ENCODE measurements around the gene PRICKLE4. TPM values are rescaled to one million over a fixed set of nuclear protein-coding genes. Genes with fewer than 3 reads are reported as not detected.

The PRICKLE4 gene
- total RNA-seq, 1 donor from 2014 or later: 5.9 TPM

DNA sequence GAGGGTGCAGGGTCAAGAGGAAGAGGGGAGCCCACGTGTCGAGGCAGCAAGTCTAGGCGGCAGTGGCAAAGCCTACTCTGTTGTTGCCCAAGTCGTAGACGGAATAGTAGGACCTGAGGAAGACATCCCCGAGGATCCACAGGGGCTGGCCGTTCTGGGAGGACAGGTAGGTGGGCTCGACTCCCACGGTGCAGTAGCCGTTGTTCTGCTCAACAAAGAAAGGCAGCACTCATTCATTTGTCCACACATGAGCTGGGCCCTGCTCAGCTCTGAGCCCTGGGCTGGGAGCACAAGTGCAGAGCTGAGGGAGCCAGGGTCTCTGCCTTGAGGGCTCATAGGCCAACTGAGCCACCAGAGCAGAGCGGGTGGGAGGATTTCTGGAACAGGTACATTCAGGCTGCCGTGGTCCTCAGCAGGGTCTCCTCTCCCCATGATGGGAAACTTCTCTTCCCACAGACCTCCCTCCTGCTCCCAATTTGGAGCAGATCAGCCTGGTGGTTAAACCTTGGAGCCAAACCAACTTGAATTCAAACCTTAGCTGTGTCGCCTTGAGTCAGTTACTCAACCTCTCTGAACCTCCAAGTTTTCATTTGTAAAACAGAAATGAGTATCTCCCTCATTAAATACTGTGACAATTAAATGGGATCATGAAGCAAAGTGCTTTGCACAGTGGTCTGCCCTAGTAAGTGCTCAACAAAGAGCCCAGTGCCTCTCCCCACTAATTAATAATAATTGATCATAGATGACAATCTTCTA, 43.6 kb upstream of the PRICKLE4 start:
- Mint-ChIP-seq H3K4me1 (ENCODE audit: low read depth) (peaks cover 30% of the 10 kb centered on the region), H3K4me3 (ENCODE audit: unreplicated experiment) (no peak overlapping the region), H3K27me3 (ENCODE audit: low read depth) (no peaks in the 10 kb centered on the region), H3K9me3 (ENCODE audit: low read depth) (no peaks in the 10 kb centered on the region), H3K36me3 (ENCODE audit: low read depth) (no peaks in the 10 kb centered on the region), H3K27ac (ENCODE audit: unreplicated experiment) (no peak overlapping the region)
- no peak for DNase-seq (ENCODE audit: low spot score)
- TF ChIP-seq, protein P1, sequence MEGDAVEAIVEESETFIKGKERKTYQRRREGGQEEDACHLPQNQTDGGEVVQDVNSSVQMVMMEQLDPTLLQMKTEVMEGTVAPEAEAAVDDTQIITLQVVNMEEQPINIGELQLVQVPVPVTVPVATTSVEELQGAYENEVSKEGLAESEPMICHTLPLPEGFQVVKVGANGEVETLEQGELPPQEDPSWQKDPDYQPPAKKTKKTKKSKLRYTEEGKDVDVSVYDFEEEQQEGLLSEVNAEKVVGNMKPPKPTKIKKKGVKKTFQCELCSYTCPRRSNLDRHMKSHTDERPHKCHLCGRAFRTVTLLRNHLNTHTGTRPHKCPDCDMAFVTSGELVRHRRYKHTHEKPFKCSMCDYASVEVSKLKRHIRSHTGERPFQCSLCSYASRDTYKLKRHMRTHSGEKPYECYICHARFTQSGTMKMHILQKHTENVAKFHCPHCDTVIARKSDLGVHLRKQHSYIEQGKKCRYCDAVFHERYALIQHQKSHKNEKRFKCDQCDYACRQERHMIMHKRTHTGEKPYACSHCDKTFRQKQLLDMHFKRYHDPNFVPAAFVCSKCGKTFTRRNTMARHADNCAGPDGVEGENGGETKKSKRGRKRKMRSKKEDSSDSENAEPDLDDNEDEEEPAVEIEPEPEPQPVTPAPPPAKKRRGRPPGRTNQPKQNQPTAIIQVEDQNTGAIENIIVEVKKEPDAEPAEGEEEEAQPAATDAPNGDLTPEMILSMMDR (IDR thresholded peaks at IDR 0.05): no peak

DNA sequence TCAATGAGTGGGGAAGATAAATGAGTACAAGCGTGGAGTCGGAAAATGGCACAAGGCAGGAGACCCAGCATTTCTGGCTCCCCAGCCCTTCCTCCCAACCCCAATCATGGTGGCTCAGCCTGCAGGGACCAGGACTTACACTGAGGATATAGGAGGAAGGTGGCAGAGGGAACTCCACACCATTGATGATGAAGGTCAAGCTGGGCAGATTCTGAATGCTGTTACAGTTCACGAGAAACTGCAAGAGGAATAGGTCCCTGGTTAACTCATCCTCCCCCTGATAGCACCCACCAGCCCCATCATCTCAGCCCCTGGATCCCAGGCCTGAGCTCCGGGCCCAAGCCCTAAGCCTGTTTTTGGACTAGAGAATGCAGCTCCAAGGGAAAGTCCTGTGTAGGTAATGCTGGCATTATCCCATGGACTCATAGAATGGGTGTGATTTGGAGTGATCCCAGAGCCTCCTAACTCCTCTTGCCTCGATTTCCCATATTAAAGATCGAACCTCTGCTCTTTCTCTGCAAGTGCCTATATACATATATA, 42.9 kb upstream of the PRICKLE4 start:
- TF ChIP-seq, protein P1 (IDR thresholded peaks at IDR 0.05): no peak
- Mint-ChIP-seq H3K4me1 (ENCODE audit: low read depth) (peaks cover 26% of the 10 kb centered on the region), H3K36me3 (ENCODE audit: low read depth) (no peaks in the 10 kb centered on the region), H3K27me3 (ENCODE audit: low read depth) (no peaks in the 10 kb centered on the region), H3K27ac (ENCODE audit: unreplicated experiment) (no peak overlapping the region), H3K4me3 (ENCODE audit: unreplicated experiment) (no peak overlapping the region), H3K9me3 (ENCODE audit: low read depth) (no peaks in the 10 kb centered on the region)
- DNase-seq (ENCODE audit: low spot score): no peak

DNA sequence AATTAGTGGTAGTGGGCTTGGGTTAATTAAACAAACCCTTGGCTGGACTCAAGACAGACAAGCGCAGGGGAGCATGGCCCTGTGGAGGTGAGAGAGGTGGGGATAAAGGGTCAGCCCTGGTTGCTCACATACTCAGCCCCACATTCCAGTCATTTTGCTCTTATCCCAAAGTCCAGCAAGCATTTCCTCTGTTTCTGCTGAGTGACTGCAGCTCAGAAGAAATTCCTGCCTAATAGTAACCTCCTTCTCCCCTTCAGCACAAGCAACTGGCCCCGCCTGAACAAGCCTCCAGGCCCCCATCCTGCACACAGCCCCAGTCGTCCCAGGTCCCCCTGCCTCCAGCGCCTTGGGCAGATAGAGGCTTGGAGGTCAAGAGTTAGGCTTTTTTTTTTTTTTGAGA, 41.5 kb upstream of the PRICKLE4 start:
- TF ChIP-seq, protein P1 (IDR thresholded peaks at IDR 0.05): no peak
- H3K9me3 Mint-ChIP-seq (ENCODE audit: low read depth): no peaks in the 10 kb centered on the region
- H3K4me3 Mint-ChIP-seq (ENCODE audit: unreplicated experiment): no peak overlapping the region
- no peaks in the 10 kb centered on the region for H3K36me3 Mint-ChIP-seq (ENCODE audit: low read depth)
- peak overlapping the region; percentile 36 for H3K27ac Mint-ChIP-seq (ENCODE audit: unreplicated experiment)
- peaks cover 2% of the 10 kb centered on the region for H3K27me3 Mint-ChIP-seq (ENCODE audit: low read depth)
- DNase-seq (ENCODE audit: low spot score): no peak
- peaks cover 13% of the 10 kb centered on the region for H3K4me1 Mint-ChIP-seq (ENCODE audit: low read depth)

DNA sequence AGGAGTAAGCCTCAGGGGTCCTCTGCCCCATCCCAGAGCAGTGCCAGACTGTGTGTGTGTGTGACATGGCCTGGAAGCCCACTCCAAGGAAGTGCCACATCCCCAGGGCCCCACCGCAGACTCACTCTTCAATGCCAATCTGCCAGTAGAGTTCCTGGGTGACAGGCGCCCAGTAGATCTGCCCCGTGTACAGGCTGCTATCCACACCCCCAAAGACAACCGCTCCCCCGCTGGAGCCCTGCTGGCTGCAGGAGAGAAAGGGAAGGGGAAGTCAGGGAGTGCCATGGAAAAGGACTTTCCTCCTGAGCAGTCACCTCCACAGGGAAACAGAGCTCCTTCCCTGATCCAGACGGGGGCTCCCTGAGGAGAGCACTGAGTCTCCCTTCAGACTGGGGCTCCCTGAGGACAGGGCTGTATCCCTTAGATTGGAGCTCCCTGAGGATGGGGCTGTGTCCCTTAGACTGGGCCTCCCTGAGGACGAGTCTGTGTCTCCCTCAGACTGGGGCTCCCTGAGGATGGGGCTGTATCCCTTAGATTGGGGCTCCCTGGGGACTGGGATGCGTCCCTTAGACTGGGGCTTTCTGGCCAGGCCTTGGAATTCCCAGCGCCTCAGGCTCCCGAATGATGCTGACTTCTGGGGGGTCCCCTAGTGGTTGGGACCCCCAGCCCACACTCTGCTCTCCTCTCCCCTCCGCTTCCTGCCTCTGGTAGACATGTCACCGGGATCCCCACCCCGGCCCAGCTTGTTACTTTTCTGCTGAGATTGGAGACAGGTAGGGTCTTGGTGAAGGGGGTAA, 40.0 kb upstream of the PRICKLE4 start:
- no peaks in the 10 kb centered on the region for H3K9me3 Mint-ChIP-seq (ENCODE audit: low read depth)
- no peak for DNase-seq (ENCODE audit: low spot score)
- H3K36me3 Mint-ChIP-seq (ENCODE audit: low read depth): no peaks in the 10 kb centered on the region
- peaks cover 12% of the 10 kb centered on the region for H3K4me1 Mint-ChIP-seq (ENCODE audit: low read depth)
- no peak overlapping the region for H3K27ac Mint-ChIP-seq (ENCODE audit: unreplicated experiment)
- H3K4me3 Mint-ChIP-seq (ENCODE audit: unreplicated experiment): no peak overlapping the region
- peaks cover 2% of the 10 kb centered on the region for H3K27me3 Mint-ChIP-seq (ENCODE audit: low read depth)
- TF ChIP-seq, protein P1 (IDR thresholded peaks at IDR 0.05): no peak

All from chondrocyte (in vitro differentiated cells).